Retinal pigment epithelial cell (primary cell): ENCODE measurements around the gene FAM193B.

ENCODE experiments used
- DNase-seq: peaks from one replicate; pipeline ENCODE4 v3.0.0-alpha.2; 2010; ENCODE audit warnings: low read depth
- H3K4me3 ChIP-seq: 2 replicates; pipeline ENCODE4 v1.5.1; 2011; ENCODE audit warnings: mild to moderate bottlenecking, low read length, control low read depth, moderate library complexity
- TF ChIP-seq, protein P1 (sequence below): conservative IDR thresholded peaks from 2 replicates; pipeline ENCODE4 v1.5.1; 2011; ENCODE audit warnings: low read depth, low read length, control low read depth, inconsistent platforms

FAM193B gene

DNA sequence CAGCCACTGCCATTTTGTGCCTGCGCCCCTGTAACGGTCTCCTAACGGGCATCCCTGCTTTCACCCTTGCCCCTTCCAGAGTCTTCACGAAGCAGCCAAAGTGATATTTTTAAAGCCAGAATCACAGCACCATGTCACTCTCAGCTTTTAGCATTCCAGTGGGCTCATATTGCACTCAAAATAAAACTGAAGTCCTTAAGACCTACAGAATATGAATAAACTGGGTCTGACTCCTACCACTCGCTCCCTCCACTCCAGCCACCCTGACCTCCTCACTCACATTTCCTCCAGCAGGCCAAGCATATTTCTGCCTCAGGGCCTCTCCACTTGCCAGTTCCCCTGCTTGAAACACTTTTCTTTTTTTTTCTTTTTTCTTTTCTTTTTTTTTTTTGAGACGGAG, 54.5 kb downstream of the FAM193B start:
- TF ChIP-seq, protein P1, sequence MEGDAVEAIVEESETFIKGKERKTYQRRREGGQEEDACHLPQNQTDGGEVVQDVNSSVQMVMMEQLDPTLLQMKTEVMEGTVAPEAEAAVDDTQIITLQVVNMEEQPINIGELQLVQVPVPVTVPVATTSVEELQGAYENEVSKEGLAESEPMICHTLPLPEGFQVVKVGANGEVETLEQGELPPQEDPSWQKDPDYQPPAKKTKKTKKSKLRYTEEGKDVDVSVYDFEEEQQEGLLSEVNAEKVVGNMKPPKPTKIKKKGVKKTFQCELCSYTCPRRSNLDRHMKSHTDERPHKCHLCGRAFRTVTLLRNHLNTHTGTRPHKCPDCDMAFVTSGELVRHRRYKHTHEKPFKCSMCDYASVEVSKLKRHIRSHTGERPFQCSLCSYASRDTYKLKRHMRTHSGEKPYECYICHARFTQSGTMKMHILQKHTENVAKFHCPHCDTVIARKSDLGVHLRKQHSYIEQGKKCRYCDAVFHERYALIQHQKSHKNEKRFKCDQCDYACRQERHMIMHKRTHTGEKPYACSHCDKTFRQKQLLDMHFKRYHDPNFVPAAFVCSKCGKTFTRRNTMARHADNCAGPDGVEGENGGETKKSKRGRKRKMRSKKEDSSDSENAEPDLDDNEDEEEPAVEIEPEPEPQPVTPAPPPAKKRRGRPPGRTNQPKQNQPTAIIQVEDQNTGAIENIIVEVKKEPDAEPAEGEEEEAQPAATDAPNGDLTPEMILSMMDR: no peak
- DNase-seq: no peak
- no peak overlapping the region for H3K4me3 ChIP-seq

DNA sequence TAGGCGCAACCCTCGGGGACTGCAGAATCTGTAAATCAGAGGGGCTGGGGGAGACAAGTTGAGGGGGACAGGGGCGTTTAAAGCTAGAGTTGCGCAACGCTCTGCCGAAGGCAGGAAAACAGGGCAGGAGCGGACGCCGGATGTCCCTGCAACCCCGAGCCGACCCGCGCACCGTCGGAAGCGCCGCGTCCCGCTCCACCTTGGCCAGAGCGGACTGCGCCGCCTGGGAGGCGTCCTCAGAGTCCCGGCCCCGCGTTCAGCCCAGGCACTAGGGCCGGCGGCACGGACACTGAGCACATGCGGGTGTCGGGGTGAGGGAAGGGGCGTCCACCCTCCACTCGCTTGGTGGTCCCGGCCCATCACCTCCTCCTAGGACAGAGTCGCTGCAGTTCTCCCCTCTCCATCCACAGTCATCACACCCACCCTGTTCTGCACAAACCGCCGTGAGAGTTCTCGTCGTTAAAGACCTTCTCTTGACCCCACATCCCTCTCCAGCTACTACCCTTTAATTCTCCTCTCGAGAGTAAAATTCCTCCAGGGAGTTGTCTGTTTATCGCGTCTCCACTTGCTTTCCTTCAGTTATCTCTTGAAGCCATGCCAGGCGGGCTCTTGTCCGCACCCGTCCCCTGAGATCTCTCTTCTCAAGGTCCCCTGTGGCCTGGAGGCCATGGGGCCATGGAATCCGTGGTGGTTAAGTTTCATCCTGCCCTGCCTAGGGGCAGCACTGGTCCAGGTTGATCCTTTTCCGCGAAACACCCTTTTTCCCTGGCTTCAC, 56.2 kb downstream of the FAM193B start:
- no peak for DNase-seq
- TF ChIP-seq, protein P1: no peak
- peak overlapping the region; percentile 57 for H3K4me3 ChIP-seq

DNA sequence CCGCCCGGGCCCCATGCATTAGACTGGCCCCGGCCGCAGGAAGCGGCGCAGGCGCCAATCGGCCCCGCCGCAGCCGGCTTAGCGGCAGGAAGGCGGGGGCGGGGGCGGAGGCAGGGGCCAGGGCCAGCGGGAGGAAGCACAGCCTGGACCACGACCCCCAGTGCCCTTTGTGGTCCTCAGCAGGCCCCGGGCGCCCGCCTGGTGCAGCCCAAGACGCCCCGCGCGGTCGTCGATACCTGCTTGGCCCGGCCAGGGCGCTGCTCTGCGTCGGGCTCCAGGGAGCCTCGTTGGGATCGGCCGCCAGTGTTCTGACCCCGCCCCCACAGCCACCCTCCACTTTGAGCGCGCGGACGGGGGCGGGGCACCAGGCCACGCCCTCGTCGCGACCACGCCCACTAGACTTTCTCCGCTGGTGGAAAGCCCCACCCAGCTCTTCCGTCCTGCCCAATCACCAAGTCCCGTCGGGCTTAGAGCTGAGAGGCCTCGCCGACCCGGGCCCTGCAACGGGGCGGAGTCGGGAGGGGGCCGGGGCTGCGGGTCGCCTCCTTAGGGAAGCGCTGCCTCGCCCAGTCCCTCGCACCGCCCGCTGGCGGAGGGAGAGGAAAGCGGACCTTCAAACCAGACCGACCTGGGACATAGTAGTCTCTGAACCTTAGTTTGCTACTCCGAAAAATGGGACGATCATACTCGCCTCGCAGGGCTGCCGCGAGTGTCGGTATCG, 56.9 kb downstream of the FAM193B start, which contains the start of gene PDLIM7:
Gene PDLIM7, minus strand, starts transcription at position 313 of the 721 bp plus-strand sequence. CDS start 1,092 bp downstream, outside the sequence.
- TF ChIP-seq, protein P1: peak; percentile 10
- peak; percentile 87 for DNase-seq
- H3K4me3 ChIP-seq: peak within 1 kb of the TSS; percentile 81

DNA sequence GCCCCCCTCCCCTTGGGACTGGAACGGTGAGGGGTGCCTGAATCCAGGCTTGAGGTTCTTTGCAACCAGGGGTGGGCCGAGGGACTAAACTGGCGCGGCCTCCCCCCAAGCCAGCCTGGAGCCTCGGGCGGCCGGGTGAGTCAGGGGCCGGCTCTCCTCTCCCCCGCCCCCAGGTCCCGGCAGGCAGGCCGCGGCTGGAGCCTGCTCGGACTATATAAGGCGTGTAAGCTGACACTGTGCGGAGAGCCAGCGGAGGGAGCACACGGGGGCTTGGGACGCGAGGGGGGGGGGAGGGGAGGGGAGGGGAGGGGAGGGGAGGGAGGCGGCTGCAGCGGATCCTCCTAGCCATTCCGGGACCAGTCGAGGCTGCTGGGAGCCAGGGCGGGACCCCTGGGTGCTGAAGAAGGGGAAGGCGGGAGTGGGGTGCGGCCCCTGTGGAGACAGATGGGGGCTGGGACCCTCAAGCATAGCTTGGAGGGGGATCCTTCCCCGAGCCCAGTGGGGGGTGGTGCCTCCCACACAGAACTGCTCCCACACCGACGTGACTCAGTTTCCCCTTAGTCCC, 57.6 kb downstream of the FAM193B start:
- TF ChIP-seq, protein P1: no peak
- peak; percentile 68 for DNase-seq
- H3K4me3 ChIP-seq: peak overlapping the region; percentile 81

DNA sequence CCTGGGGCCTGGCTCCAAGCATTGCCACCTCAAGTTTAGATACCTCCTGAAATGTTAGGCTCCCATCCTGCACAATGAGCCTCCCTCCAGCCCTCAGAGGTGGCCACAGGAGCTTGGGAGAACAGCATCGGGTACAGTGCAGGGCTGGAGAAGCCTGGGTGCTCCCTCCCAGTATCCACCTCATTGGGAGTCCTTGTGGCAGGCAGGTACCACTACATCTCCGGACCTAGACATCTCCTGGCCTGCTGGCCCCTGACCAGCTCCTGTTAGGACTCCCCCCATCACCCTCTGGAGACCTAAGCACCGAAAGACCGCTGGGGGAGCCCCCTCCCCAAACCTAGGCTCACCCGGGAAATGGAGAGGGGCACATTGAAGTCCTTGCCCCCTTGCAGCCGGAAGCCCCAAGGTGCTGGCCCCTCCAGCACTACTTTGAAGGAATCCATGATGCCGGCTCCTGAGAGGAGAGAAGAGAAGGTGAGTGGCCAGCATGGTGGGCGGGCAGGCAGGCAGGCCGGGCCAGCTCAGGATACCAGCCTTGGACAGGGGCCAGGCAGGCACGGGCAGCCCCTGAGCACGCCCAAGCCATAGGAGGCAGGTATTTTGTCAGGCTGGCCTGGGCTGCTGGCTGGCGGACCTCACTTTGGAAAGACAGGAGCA, 58.2 kb downstream of the FAM193B start:
- H3K4me3 ChIP-seq: peak overlapping the region; percentile 81
- TF ChIP-seq, protein P1: peak; percentile 48
- no peak for DNase-seq

DNA sequence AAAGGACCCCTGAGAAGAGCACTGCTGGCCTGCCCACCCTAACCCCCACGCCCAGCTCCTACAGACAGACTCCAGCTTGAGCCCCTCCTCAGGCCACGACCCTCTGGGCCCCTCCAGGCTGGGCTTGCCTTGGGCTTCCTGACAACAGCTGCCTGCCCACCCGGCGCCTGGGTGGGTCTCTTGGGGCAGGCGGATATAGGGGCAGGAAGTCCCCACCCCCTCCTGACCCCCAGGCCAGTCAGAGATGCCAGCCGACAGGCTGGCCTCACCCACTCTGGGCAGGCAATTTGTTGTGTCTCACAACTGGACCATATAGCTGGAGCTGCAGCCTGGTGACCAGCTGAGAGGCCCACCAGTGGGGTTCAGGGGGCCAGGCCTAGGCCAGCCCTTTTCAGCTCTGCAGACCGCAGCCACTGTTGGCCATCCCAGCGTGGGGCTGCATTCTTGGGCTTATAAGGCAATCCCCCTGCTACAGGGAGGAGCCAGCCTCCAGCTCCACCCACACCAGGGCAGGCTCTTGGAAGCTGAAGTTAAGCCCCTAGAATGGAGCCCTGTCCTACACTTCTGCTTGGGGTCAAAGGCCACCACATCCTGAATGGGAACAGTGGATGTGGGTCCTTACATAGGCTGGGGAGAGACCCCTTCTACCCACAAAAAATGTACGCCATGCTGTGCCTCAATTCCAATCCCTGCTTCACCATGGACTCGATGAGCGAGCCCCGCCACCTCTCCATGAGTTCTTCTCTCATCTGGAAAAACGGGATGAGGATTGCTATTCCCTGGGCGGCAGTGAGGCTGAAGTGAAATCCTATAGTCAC, 58.9 kb downstream of the FAM193B start:
- H3K4me3 ChIP-seq: peak overlapping the region; percentile 81
- TF ChIP-seq, protein P1: no peak
- peak; percentile 75 for DNase-seq
